ENCODE data around the gene RCOR2.

GRCh38 chr11:63904743-63905142 is 12.2 kb downstream of the RCOR2 start:
- TF ChIP-seq CTCF (conservative IDR thresholded peaks at IDR 0.05 in 1 of 2, IDR thresholded peaks at IDR 0.05 in 1 of 2; ENCODE audit: low read depth in 1 of 2, low read length in 2 of 2): no peak
- TF ChIP-seq EZH2 (IDR thresholded peaks at IDR 0.05; ENCODE audit: low read length, missing control alignments): no peak
